SK-N-SH (cell line): ENCODE results near the gene BAD. TPM values are rescaled to one million over a fixed set of nuclear protein-coding genes. Genes with fewer than 3 reads are reported as not detected.

Source experiments
- CTCF ChIA-PET: fragments of 300-600, 350-600 bp; formaldehyde crosslinking; extraction: SDS; loops from one replicate; lab custom pipeline; 2021; lab: Yijun Ruan, JAX
- POLR2A ChIA-PET: fragments of 350-600 bp; sonication (Branson Sonifier 250); formaldehyde crosslinking; extraction: SDS; loops from one replicate; lab custom pipeline; 2020; ENCODE audit warnings: antibody characterized with exemption, inconsistent platforms; lab: Yijun Ruan, JAX
- DNase-seq: peaks from one replicate; pipeline ENCODE4 v3.0.0; 2012
- H2AFZ ChIP-seq: fragments of 200-600 bp; sonication (generic); 2 replicates; pipeline ENCODE4 v1.8.1; 2016; ENCODE audit warnings: antibody characterized with exemption, mild to moderate bottlenecking, low read depth
- H3F3A ChIP-seq: fragments of 200-600 bp; sonication (generic); replicated peaks from 2 replicates; pipeline ENCODE3; 2016; ENCODE audit warnings: antibody characterized with exemption, mild to moderate bottlenecking; ENCODE audit not compliant: insufficient read depth
- H3K27ac ChIP-seq, 2 experiments: fragments of 200-500 bp in 1 of 2; fragments of 200-600 bp in 1 of 2; sonication (Bioruptor generic) in 1 of 2; sonication (generic), shearing (Covaris generic) in 1 of 2; 2 replicates each; pipeline versions ENCODE4 v1.5.1 to v1.6.1; 2014 to 2016; ENCODE audit warnings: low read depth in 2 of 2, inconsistent platforms in 1 of 2, low read length in 1 of 2, mild to moderate bottlenecking in 1 of 2, mixed read lengths in 1 of 2
- H3K27me3 ChIP-seq: fragments of 200-600 bp; sonication (generic), shearing (Covaris generic); 2 replicates; pipeline ENCODE4 v1.6.1; 2016; ENCODE audit warnings: mixed run types; ENCODE audit not compliant: insufficient read depth
- H3K36me3 ChIP-seq, 2 experiments: fragments of 200-500 bp in 1 of 2; fragments of 200-600 bp in 1 of 2; sonication (Bioruptor generic) in 1 of 2; sonication (generic) in 1 of 2; replicated peaks in 1 of 2; 2 replicates each; pipeline versions ENCODE3 to v1.5.1; 2014 to 2016; ENCODE audit warnings: low read length in 1 of 2, mild to moderate bottlenecking in 1 of 2; ENCODE audit not compliant: insufficient read depth in 2 of 2, control insufficient read depth in 1 of 2
- H3K4me1 ChIP-seq, 2 experiments: fragments of 200-500 bp in 1 of 2; fragments of 200-600 bp in 1 of 2; sonication (Bioruptor generic) in 1 of 2; sonication (generic), shearing (Covaris generic) in 1 of 2; 2 replicates each; pipeline versions ENCODE4 v1.5.1 to v1.6.1; 2014 to 2016; ENCODE audit warnings: low read depth in 1 of 2, low read length in 1 of 2, mixed run types in 1 of 2; ENCODE audit not compliant: insufficient read depth in 2 of 2, control insufficient read depth in 1 of 2
- H3K4me2 ChIP-seq: fragments of 200-600 bp; sonication (generic), shearing (Covaris generic); 2 replicates; pipeline ENCODE4 v1.6.1; 2017; ENCODE audit warnings: mixed run types
- H3K4me3 ChIP-seq, 2 experiments: fragments of 200-500 bp in 1 of 2; fragments of 200-600 bp in 1 of 2; sonication (Bioruptor generic) in 1 of 2; sonication (generic), shearing (Covaris generic) in 1 of 2; 2 replicates each; pipeline versions ENCODE4 v1.5.1 to v1.8.1; 2014 to 2016; ENCODE audit warnings: low read depth in 2 of 2, inconsistent platforms in 1 of 2, low read length in 1 of 2, mild to moderate bottlenecking in 1 of 2, mixed read lengths in 1 of 2, moderate library complexity in 1 of 2
- H3K79me2 ChIP-seq: fragments of 200-600 bp; sonication (generic); 2 replicates; pipeline ENCODE4 v1.8.1; 2017; ENCODE audit warnings: mild to moderate bottlenecking; ENCODE audit not compliant: insufficient read depth
- H3K9ac ChIP-seq: fragments of 200-600 bp; sonication (generic); 2 replicates; pipeline ENCODE4 v1.6.1; 2017; ENCODE audit warnings: mixed run types
- H3K9me2 ChIP-seq: fragments of 200-600 bp; sonication (generic); 2 replicates; pipeline ENCODE4 v1.6.1; 2017; ENCODE audit warnings: mixed run types
- H3K9me3 ChIP-seq: fragments of 200-600 bp; sonication (generic); 2 replicates; pipeline ENCODE4 v1.6.1; 2017; ENCODE audit warnings: mixed run types, mild to moderate bottlenecking, moderate library complexity
- H4K20me1 ChIP-seq: fragments of 200-600 bp; sonication (generic); 2 replicates; pipeline ENCODE4 v1.6.1; 2017; ENCODE audit warnings: mild to moderate bottlenecking, mixed run types; ENCODE audit not compliant: insufficient read depth
- ELF1 ChIP-seq: IDR thresholded peaks from 2 replicates; pipeline ENCODE4 v1.4.0; 2012
- FOSL2 ChIP-seq: IDR thresholded peaks from 2 replicates; pipeline ENCODE4 v1.4.0; 2012; ENCODE audit warnings: low read depth, mild to moderate bottlenecking, moderate library complexity, borderline replicate concordance
- FOXJ3 ChIP-seq: sonication (generic); formaldehyde crosslinking; IDR thresholded peaks from 2 replicates; pipeline ENCODE4 v1.5.1; 2020; ENCODE audit warnings: mild to moderate bottlenecking, missing genetic modification reagents
- FOXM1 ChIP-seq: IDR thresholded peaks from 2 replicates; pipeline ENCODE4 v1.4.0; 2012; ENCODE audit warnings: low read depth, mild to moderate bottlenecking
- MAX ChIP-seq: IDR thresholded peaks from 2 replicates; pipeline ENCODE4 v1.4.0; 2012; ENCODE audit warnings: low read depth
- MEF2A ChIP-seq: IDR thresholded peaks from 2 replicates; pipeline ENCODE4 v1.4.0; 2012; ENCODE audit warnings: low read depth, borderline replicate concordance
- NRF1 ChIP-seq: IDR thresholded peaks from 2 replicates; pipeline ENCODE4 v1.6.1; 2012; ENCODE audit warnings: low read depth, mild to moderate bottlenecking, low read length
- PBX3 ChIP-seq: IDR thresholded peaks from 2 replicates; pipeline ENCODE4; 2012
- RXRA ChIP-seq: IDR thresholded peaks from 2 replicates; pipeline ENCODE4 v1.4.0; 2012; ENCODE audit warnings: low read depth, mild to moderate bottlenecking, borderline replicate concordance
- TAF1 ChIP-seq: IDR thresholded peaks from 2 replicates; pipeline ENCODE4 v1.6.1; 2012; ENCODE audit warnings: low read depth, mild to moderate bottlenecking, low read length, moderate library complexity, borderline replicate concordance
- TEAD4 ChIP-seq: IDR thresholded peaks from 2 replicates; pipeline ENCODE4 v1.4.0; 2012; ENCODE audit warnings: mild to moderate bottlenecking, borderline replicate concordance; ENCODE audit not compliant: insufficient read depth
- USF1 ChIP-seq: IDR thresholded peaks from 2 replicates; pipeline ENCODE4 v1.4.0; 2012; ENCODE audit warnings: low read depth, borderline replicate concordance
- WGBS: methylation state at CpG from one replicate; pipeline ENCODE4 v1.1.6; 2017; ENCODE audit warnings: low lambda C conversion rate; 5-methylcytosine and 5-hydroxymethylcytosine counted together
- polyA plus RNA-seq, 3 experiments: library from polyadenylated mRNA; depleted of rRNA; stranded (reverse); fragments of >200 nt; gene quantifications; 2 replicates each; pipeline ENCODE4 v1.2.3, GENCODE V29; 2012

Gene BAD
- polyA plus RNA-seq, 1 of the 3 experiments (the other 2 are of a cell fraction), result 80.9 TPM

GRCh38 chr11:64284962-64285884 is 758 bp upstream of the BAD start, which contains the start of gene GPR137 (continued):
- TF ChIP-seq FOXM1, result no peak

GRCh38 chr11:64283092-64283491 is 1.4 kb downstream of the BAD start:
- H3K27me3 ChIP-seq, result no peaks in the 10 kb centered on the region
- H3K27ac ChIP-seq, result no peak overlapping the region
- CTCF ChIA-PET, result interaction anchor here (0.9 to 12.2 kb wide), 5 partner anchors 11 to 35 kb away, joined by 3 to 196 read pairs (median 17); partner anchors contain the start of genes CATSPERZ, ESRRA and PLCB3
- H3K4me1 ChIP-seq, result peaks cover 8 to 21% of the 10 kb centered on the region in 2 experiments; a peak in 2 of 4 replicates
- WGBS, result 96% methylated on average over 3 of the region's 3 CpGs
- TF ChIP-seq MEF2A (no peak), USF1 (no peak), FOSL2 (no peak), NRF1 (no peak)
- no peaks in the 10 kb centered on the region for H3K9me2 ChIP-seq
- H3K9ac ChIP-seq, result peak overlapping the region; percentile 89; the same call in 1 of the 2 replicates
- peaks cover 9% of the 10 kb centered on the region for H3F3A ChIP-seq
- no peak for DNase-seq
- peaks cover 4 to 6% of the 10 kb centered on the region in 2 experiments for H3K36me3 ChIP-seq
- H3K4me3 ChIP-seq, result no peak overlapping the region
- peaks cover 28% of the 10 kb centered on the region for H3K79me2 ChIP-seq
- H3K9me3 ChIP-seq, result no peaks in the 10 kb centered on the region
- H3K4me2 ChIP-seq, result peak overlapping the region; percentile 100
- H2AFZ ChIP-seq, result no peak overlapping the region
- POLR2A ChIA-PET, result interaction anchor here (0.9 to 3.2 kb wide), 2 partner anchors 12 to 21 kb away, joined by 3 to 33 read pairs; no protein-coding TSS in a partner anchor
- H4K20me1 ChIP-seq, result no peaks in the 10 kb centered on the region

GRCh38 chr11:64281957-64282770 is 2.3 kb downstream of the BAD start:
- Histone ChIP-seq H3F3A (peaks cover 9% of the 10 kb centered on the region), H3K36me3 (peaks cover 6 to 7% of the 10 kb centered on the region in 2 experiments), H3K79me2 (peaks cover 30% of the 10 kb centered on the region), H3K4me2 (no peak overlapping the region), H3K9me3 (no peaks in the 10 kb centered on the region), H3K4me3 (no peak overlapping the region), H3K27me3 (no peaks in the 10 kb centered on the region), H2AFZ (no peak overlapping the region), H3K27ac (no peak overlapping the region), H3K9me2 (no peaks in the 10 kb centered on the region), H3K4me1 (peaks cover 8 to 21% of the 10 kb centered on the region in 2 experiments; a peak in 2 of 4 replicates), H4K20me1 (no peaks in the 10 kb centered on the region), H3K9ac (no peak overlapping the region)
- no peak for DNase-seq
- CTCF ChIA-PET, result interaction anchor here (0.9 to 12.2 kb wide), 3 partner anchors 10 to 34 kb away, joined by 3 to 196 read pairs (median 46); partner anchors contain the start of genes CATSPERZ and ESRRA
- POLR2A ChIA-PET, result interaction anchor here (0.7 to 0.9 kb wide), 2 partner anchors 22 to 202 kb away, joined by 3 read pairs; no protein-coding TSS in a partner anchor
- no peak for TF ChIP-seq PBX3
- no peak for TF ChIP-seq TEAD4
- no peak for TF ChIP-seq USF1
- no peak for TF ChIP-seq ELF1
- no peak for TF ChIP-seq FOXJ3 (CRISPR knock-in tag)
- no peak for TF ChIP-seq RXRA
- no peak for TF ChIP-seq MAX
- no peak for TF ChIP-seq TAF1
- WGBS, result 94% methylated on average over 22 of the region's 22 CpGs
